Panc1 (cell line): Measurements from ENCODE around the gene CREB3L2. TPM values are rescaled to one million over a fixed set of nuclear protein-coding genes. Genes with fewer than 3 reads are reported as not detected.

Source experiments
- ATAC-seq: fragments of 200-7000 bp; cut with Tn5 transposase; 2 replicates; pipeline ENCODE4 v1.9.1; 2020; ENCODE audit warnings: mild to moderate bottlenecking, moderate library complexity
- BruUV-seq: library from RNA; stranded (reverse); fragments of 400-500 nt; replicated peaks from 2 replicates; lab custom pipeline; 2021; lab: Mats Ljungman, UMichigan
- CTCF ChIA-PET: fragments of 300-600 bp; sonication (Branson Sonifier 250); formaldehyde crosslinking; loops from one replicate; lab custom pipeline; 2022; ENCODE audit warnings: antibody characterized with exemption; lab: Charles Lee
- POLR2A ChIA-PET: fragments of 300-600 bp; sonication (Branson Sonifier 250); formaldehyde crosslinking; loops from one replicate; lab custom pipeline; 2022; ENCODE audit warnings: antibody characterized with exemption; lab: Charles Lee
- DNase-seq: peaks from one replicate; pipeline ENCODE4 v3.0.0-alpha.2; 2010; ENCODE audit warnings: low read depth, low spot score
- H3K27ac ChIP-seq: 2 replicates; pipeline ENCODE4 v1.5.1; 2011; ENCODE audit warnings: mild to moderate bottlenecking, low read length, inconsistent platforms
- H3K27me3 ChIP-seq: fragments of 200-500 bp; sonication (Bioruptor generic); 2 replicates; pipeline ENCODE4 v1.6.0; 2014; ENCODE audit warnings: low read length, inconsistent platforms; ENCODE audit not compliant: control insufficient read depth, insufficient read depth
- H3K36me3 ChIP-seq: fragments of 200-500 bp; sonication (Bioruptor generic); 2 replicates; pipeline ENCODE4 v1.5.1; 2014; ENCODE audit warnings: inconsistent platforms, mild to moderate bottlenecking, low read length, moderate library complexity; ENCODE audit not compliant: control insufficient read depth, insufficient read depth
- H3K4me1 ChIP-seq: 2 replicates; pipeline ENCODE4 v1.5.1; 2011; ENCODE audit warnings: inconsistent platforms, mild to moderate bottlenecking, low read length, moderate library complexity; ENCODE audit not compliant: control insufficient read depth, insufficient read depth
- H3K4me3 ChIP-seq, 2 experiments: 2 replicates each; pipeline ENCODE4 v1.5.1; 2011 to 2012; ENCODE audit warnings: low read depth in 2 of 2, low read length in 2 of 2, mild to moderate bottlenecking in 2 of 2, inconsistent platforms in 1 of 2, moderate library complexity in 1 of 2
- H3K9me3 ChIP-seq: fragments of 200-500 bp; sonication (Bioruptor generic); 2 replicates; pipeline ENCODE4 v1.5.1; 2014; ENCODE audit warnings: low read depth, mild to moderate bottlenecking, inconsistent platforms, low read length, moderate library complexity; ENCODE audit not compliant: control insufficient read depth, insufficient read depth
- POLR2AphosphoS5 ChIP-seq: IDR thresholded peaks from 2 replicates; pipeline ENCODE4 v1.6.1; 2012; ENCODE audit warnings: mild to moderate bottlenecking, low read depth, low read length, moderate library complexity
- SIN3A ChIP-seq: IDR thresholded peaks from 2 replicates; pipeline ENCODE4 v1.6.1; 2012; ENCODE audit warnings: low read depth, mild to moderate bottlenecking, low read length, moderate library complexity, borderline replicate concordance; ENCODE audit not compliant: insufficient read depth
- TCF7L2 ChIP-seq: IDR thresholded peaks from 2 replicates; pipeline ENCODE4 v1.6.1; 2011; ENCODE audit warnings: mild to moderate bottlenecking, low read depth, low read length, inconsistent platforms
- in situ Hi-C: cut with HindIII; loops from 2 replicates; pipeline ENCODE4 v1.10.0; 2016; ENCODE audit warnings: low sequenced_read_pairs, low pct_unique_long_range_greater_than_20kb
- intact Hi-C: fragments of 100-400 bp; cut with micrococcal nuclease; formaldehyde crosslinking; loops from one replicate; pipeline ENCODE4 v1.10.0; 2022; ENCODE audit not compliant: unreplicated experiment
- total RNA-seq: library from RNA; stranded (reverse); gene quantifications from one replicate; pipeline ENCODE4 v1.2.1, GENCODE V29; 2021; ENCODE audit not compliant: unreplicated experiment
- TF ChIP-seq, protein P1 (sequence below): fragments of 450-650 bp; IDR thresholded peaks from 2 replicates; pipeline ENCODE4 v1.5.1; 2017; ENCODE audit warnings: mild to moderate bottlenecking
- TF ChIP-seq, protein P2 (sequence below), 2 experiments: IDR thresholded peaks; 2 replicates each; pipeline ENCODE4 v1.6.1; 2011 to 2012; ENCODE audit warnings: low read depth in 2 of 2, control low read depth in 1 of 2, low read length in 1 of 2, mild to moderate bottlenecking in 1 of 2, moderate library complexity in 1 of 2; ENCODE audit not compliant: insufficient read depth in 1 of 2

The CREB3L2 gene
- total RNA-seq, 1 experiment from 2014 or later, result 22.7 TPM

DNA sequence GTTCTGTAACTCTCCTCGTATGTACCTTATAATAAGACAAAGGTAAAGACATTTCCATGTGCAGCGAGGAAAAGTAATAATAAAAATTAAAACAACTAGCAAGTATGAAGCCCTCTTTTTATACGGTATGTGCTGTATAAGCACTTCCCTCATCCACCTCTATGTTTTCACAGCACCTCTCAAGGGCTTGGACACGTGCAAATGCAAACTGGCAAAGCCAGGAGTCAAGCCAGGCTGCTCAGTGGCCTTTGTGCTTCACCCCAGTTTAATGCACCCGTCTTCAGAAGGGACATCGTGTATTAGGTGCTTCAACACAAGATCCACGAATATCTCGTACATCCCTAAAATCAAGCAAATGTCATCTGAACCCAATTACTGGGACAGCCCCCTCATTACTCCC is 153.8 kb downstream of the CREB3L2 start:
- DNase-seq (no peak), ATAC-seq (no peak)
- no peaks in the 10 kb centered on the region for H3K9me3 ChIP-seq
- no peaks in the 10 kb centered on the region for H3K4me1 ChIP-seq
- CTCF ChIA-PET, result no interaction called here
- no peak for TF ChIP-seq POLR2AphosphoS5
- TF ChIP-seq SIN3A, result no peak
- no peak for TF ChIP-seq TCF7L2
- TF ChIP-seq, protein P1, sequence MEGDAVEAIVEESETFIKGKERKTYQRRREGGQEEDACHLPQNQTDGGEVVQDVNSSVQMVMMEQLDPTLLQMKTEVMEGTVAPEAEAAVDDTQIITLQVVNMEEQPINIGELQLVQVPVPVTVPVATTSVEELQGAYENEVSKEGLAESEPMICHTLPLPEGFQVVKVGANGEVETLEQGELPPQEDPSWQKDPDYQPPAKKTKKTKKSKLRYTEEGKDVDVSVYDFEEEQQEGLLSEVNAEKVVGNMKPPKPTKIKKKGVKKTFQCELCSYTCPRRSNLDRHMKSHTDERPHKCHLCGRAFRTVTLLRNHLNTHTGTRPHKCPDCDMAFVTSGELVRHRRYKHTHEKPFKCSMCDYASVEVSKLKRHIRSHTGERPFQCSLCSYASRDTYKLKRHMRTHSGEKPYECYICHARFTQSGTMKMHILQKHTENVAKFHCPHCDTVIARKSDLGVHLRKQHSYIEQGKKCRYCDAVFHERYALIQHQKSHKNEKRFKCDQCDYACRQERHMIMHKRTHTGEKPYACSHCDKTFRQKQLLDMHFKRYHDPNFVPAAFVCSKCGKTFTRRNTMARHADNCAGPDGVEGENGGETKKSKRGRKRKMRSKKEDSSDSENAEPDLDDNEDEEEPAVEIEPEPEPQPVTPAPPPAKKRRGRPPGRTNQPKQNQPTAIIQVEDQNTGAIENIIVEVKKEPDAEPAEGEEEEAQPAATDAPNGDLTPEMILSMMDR, result no peak
- H3K4me3 ChIP-seq, result no peak overlapping the region
- no peak overlapping the region for H3K27ac ChIP-seq
- in situ Hi-C loops, result no loop called here
- intact Hi-C loops, result no loop called here
- H3K36me3 ChIP-seq, result no peaks in the 10 kb centered on the region
- BruUV-seq, result no TSS peak
- peaks cover 42% of the 10 kb centered on the region for H3K27me3 ChIP-seq
- POLR2A ChIA-PET, result no interaction called here

- ChIA-PET POLR2A (no interaction called here), CTCF (no interaction called here)
- no peak for DNase-seq
- no peaks in the 10 kb centered on the region for H3K36me3 ChIP-seq
- H3K9me3 ChIP-seq, result no peaks in the 10 kb centered on the region
- H3K27ac ChIP-seq, result no peak overlapping the region
- BruUV-seq, result no TSS peak
- in situ Hi-C loops (no loop called here), intact Hi-C loops (no loop called here)
- TF ChIP-seq, protein P1, result no peak
- TF ChIP-seq POLR2AphosphoS5, result no peak
- ATAC-seq, result no peak
- H3K27me3 ChIP-seq, result peaks cover 44% of the 10 kb centered on the region
- H3K4me1 ChIP-seq, result no peaks in the 10 kb centered on the region
- H3K4me3 ChIP-seq, result no peak overlapping the region; a peak in 1 of 4 replicates
Observed at GRCh38 chr7:137847568-137848050, 154.3 kb downstream of the CREB3L2 start.

DNA sequence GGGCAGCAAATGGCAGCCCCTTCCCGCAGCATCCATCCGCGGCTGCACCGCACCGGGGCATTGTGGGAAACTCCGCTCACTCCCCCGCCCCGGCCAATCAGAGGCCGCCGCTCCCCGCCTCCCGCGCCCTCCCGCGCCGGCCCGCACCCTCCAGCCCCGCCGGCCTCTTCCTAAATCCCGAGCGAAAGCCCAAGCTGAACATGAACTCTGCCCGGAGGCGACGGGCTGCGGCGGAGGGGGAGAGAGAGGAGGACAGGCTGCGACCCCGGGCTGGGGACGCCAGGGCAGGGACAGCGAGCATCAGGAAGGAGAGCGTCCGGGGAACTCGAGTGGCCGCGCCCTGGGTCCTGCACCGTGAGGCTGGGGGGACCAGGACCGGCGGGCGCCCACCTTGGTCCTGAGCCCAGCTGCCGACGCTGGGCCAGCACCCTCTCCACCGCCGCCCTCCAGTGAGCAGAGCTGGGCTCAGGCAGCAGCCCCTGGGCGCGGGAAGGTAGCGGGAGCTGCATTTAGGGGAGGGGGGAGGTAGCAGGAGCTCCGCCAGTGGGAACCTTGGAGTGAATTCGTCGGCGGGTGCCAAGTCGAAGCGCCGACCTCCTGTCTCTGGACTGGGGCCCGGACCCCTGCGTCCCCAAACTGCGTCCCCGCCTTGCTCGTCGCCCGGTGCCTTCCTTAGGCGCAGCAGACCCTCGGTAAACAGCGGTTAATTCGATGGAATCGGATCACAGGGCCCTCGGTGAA is 154.9 kb downstream of the CREB3L2 start, which contains the start of gene DGKI:
Gene DGKI (minus strand): TSS at position 148 of the 741 bp plus-strand sequence.
- no peaks in the 10 kb centered on the region for H3K36me3 ChIP-seq
- BruUV-seq, result no TSS peak
- no peaks in the 10 kb centered on the region for H3K9me3 ChIP-seq
- peak within 1 kb of the TSS; percentile 21 to 35; a peak in 2 of 4 replicates for H3K4me3 ChIP-seq
- no peaks in the 10 kb centered on the region for H3K4me1 ChIP-seq
- peaks cover 44% of the 10 kb centered on the region for H3K27me3 ChIP-seq
- peak; percentile 70 for ATAC-seq
- H3K27ac ChIP-seq, result no peak within 1 kb of the TSS
- TF ChIP-seq TCF7L2 (no peak), POLR2AphosphoS5 (no peak), SIN3A (no peak)
- TF ChIP-seq, protein P1, result no peak
- TF ChIP-seq, protein P2, sequence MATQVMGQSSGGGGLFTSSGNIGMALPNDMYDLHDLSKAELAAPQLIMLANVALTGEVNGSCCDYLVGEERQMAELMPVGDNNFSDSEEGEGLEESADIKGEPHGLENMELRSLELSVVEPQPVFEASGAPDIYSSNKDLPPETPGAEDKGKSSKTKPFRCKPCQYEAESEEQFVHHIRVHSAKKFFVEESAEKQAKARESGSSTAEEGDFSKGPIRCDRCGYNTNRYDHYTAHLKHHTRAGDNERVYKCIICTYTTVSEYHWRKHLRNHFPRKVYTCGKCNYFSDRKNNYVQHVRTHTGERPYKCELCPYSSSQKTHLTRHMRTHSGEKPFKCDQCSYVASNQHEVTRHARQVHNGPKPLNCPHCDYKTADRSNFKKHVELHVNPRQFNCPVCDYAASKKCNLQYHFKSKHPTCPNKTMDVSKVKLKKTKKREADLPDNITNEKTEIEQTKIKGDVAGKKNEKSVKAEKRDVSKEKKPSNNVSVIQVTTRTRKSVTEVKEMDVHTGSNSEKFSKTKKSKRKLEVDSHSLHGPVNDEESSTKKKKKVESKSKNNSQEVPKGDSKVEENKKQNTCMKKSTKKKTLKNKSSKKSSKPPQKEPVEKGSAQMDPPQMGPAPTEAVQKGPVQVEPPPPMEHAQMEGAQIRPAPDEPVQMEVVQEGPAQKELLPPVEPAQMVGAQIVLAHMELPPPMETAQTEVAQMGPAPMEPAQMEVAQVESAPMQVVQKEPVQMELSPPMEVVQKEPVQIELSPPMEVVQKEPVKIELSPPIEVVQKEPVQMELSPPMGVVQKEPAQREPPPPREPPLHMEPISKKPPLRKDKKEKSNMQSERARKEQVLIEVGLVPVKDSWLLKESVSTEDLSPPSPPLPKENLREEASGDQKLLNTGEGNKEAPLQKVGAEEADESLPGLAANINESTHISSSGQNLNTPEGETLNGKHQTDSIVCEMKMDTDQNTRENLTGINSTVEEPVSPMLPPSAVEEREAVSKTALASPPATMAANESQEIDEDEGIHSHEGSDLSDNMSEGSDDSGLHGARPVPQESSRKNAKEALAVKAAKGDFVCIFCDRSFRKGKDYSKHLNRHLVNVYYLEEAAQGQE (IDR thresholded peaks at IDR 0.05; ENCODE audit: insufficient read depth in 1 of 2, low read depth in 2 of 2, low read length in 1 of 2), result no peak
- in situ Hi-C loops (no loop called here), intact Hi-C loops (no loop called here)
- ChIA-PET CTCF (no interaction called here), POLR2A (no interaction called here)
- no peak for DNase-seq
